Fibroblast of lung (primary cell): Measurements from ENCODE around the gene PIP5KL1. TPM values are rescaled to one million over a fixed set of nuclear protein-coding genes. Genes with fewer than 3 reads are reported as not detected.

Experiments used
- DNase-seq, 2 donors: peaks; one replicate each; pipeline versions ENCODE4 v3.0.0 to v3.0.0-alpha.2; 2010; ENCODE audit warnings: low read depth in 2 of 2
- H2AFZ ChIP-seq: 2 replicates; pipeline ENCODE4 v1.5.1; 2012; ENCODE audit warnings: low read length, control low read depth, inconsistent platforms
- H3K27ac ChIP-seq: 2 replicates; pipeline ENCODE4 v1.5.1; 2011; ENCODE audit warnings: low read length, control low read depth; ENCODE audit not compliant: insufficient read depth
- H3K27me3 ChIP-seq: 2 replicates; pipeline ENCODE4 v1.5.1; 2011; ENCODE audit warnings: mild to moderate bottlenecking, low read length; ENCODE audit not compliant: control insufficient read depth, insufficient read depth
- H3K36me3 ChIP-seq: 2 replicates; pipeline ENCODE4 v1.5.1; 2011; ENCODE audit warnings: low read length; ENCODE audit not compliant: control insufficient read depth, insufficient read depth
- H3K4me1 ChIP-seq: 2 replicates; pipeline ENCODE4 v1.5.1; 2011; ENCODE audit warnings: low read length; ENCODE audit not compliant: control insufficient read depth, insufficient read depth; ENCODE audit errors: extremely low read depth
- H3K4me2 ChIP-seq: 2 replicates; pipeline ENCODE4 v1.5.1; 2011; ENCODE audit warnings: low read length, control low read depth; ENCODE audit not compliant: insufficient read depth; ENCODE audit errors: extremely low read depth
- H3K4me3 ChIP-seq, 4 experiments: fragments of 200-600 bp in 1 of 4; sonication (generic) in 1 of 4; replicated peaks in 1 of 4; 2 replicates each; pipeline ENCODE4 v1.5.1; 2011 to 2016; ENCODE audit warnings: low read length in 4 of 4, low read depth in 3 of 4, mild to moderate bottlenecking in 3 of 4, control low read depth in 2 of 4, inconsistent platforms in 1 of 4, mixed read lengths in 1 of 4; ENCODE audit not compliant: insufficient read depth in 1 of 4; ENCODE audit errors: control extremely low read depth in 1 of 4
- H3K79me2 ChIP-seq: 2 replicates; pipeline ENCODE4 v1.5.1; 2012; ENCODE audit warnings: mild to moderate bottlenecking, low read length, inconsistent platforms; ENCODE audit not compliant: control insufficient read depth, insufficient read depth
- H3K9ac ChIP-seq: 2 replicates; pipeline ENCODE4 v1.5.1; 2011; ENCODE audit warnings: mild to moderate bottlenecking, low read length, control low read depth; ENCODE audit not compliant: insufficient read depth
- H3K9me3 ChIP-seq: 2 replicates; pipeline ENCODE4 v1.5.1; 2012; ENCODE audit warnings: low read depth, low read length; ENCODE audit not compliant: control insufficient read depth, insufficient read depth
- H4K20me1 ChIP-seq: 2 replicates; pipeline ENCODE4 v1.5.1; 2011; ENCODE audit warnings: low read length; ENCODE audit not compliant: control insufficient read depth, insufficient read depth; ENCODE audit errors: extremely low read depth
- EZH2 ChIP-seq: IDR thresholded peaks from 2 replicates; pipeline ENCODE4 v1.5.1; 2012; ENCODE audit warnings: low read length, control low read depth, mild to moderate bottlenecking; ENCODE audit errors: missing control alignments
- polyA plus RNA-seq, 2 donors: library from polyadenylated mRNA; depleted of rRNA in 1 of 2; stranded (reverse) in 1 of 2; unstranded in 1 of 2; fragments of >200 nt; gene quantifications; 2 replicates each; pipeline ENCODE4 v1.2.1, GENCODE V29; 2011 to 2012; ENCODE audit warnings: missing spikeins in 1 of 2
- total RNA-seq: library from RNA; depleted of rRNA; stranded (reverse); fragments of >200 nt; gene quantifications from 2 replicates; pipeline ENCODE4 v1.2.1, GENCODE V29; 2014
- TF ChIP-seq, protein P1 (sequence below), 2 donors: IDR thresholded peaks in 1 of 2; conservative IDR thresholded peaks in 1 of 2; 1 replicate in 1 of 2; 2 replicates in 1 of 2; pipeline ENCODE4 v1.5.1; 2011 to 2012; ENCODE audit warnings: low read length in 2 of 2, control low read depth in 1 of 2, inconsistent platforms in 1 of 2, low read depth in 1 of 2, mild to moderate bottlenecking in 1 of 2

Gene PIP5KL1
- total and polyA plus RNA-seq, 2 donors (not counting 1 experiment from before 2014, with no cell fraction given) = 1.9 to 2.5 TPM

DNA sequence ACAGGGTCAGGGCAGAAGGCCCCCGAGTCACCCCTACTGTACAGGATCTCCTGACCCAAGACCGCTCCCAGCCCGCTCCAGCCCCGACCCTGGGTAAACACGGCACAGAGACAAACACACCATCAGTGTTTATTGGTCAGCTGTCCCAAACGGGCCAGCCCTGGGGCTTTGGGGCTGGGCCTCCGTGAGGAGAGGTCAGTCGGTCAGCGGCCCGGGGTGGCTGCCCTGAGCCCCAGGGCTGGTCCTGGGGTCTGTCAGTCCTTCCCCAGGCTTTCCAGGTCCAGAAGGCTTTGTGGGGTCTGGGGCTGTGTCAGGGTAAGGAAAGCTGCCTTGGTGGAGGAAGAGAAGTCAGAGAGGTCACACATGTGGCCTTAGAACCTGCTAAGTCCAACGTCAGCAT, 4.4 kb upstream of the PIP5KL1 start:
- TF ChIP-seq, protein P1, sequence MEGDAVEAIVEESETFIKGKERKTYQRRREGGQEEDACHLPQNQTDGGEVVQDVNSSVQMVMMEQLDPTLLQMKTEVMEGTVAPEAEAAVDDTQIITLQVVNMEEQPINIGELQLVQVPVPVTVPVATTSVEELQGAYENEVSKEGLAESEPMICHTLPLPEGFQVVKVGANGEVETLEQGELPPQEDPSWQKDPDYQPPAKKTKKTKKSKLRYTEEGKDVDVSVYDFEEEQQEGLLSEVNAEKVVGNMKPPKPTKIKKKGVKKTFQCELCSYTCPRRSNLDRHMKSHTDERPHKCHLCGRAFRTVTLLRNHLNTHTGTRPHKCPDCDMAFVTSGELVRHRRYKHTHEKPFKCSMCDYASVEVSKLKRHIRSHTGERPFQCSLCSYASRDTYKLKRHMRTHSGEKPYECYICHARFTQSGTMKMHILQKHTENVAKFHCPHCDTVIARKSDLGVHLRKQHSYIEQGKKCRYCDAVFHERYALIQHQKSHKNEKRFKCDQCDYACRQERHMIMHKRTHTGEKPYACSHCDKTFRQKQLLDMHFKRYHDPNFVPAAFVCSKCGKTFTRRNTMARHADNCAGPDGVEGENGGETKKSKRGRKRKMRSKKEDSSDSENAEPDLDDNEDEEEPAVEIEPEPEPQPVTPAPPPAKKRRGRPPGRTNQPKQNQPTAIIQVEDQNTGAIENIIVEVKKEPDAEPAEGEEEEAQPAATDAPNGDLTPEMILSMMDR (conservative IDR thresholded peaks at IDR 0.05 in 1 of 2, IDR thresholded peaks at IDR 0.05 in 1 of 2; ENCODE audit: low read depth in 1 of 2, low read length in 2 of 2) = no peak
- TF ChIP-seq EZH2 = no peak
- H3K9ac ChIP-seq = no peak overlapping the region
- H3K79me2 ChIP-seq = peaks cover 30% of the 10 kb centered on the region
- no peaks in the 10 kb centered on the region for H3K27me3 ChIP-seq
- H4K20me1 ChIP-seq = no peaks in the 10 kb centered on the region
- no peak for DNase-seq
- no peak overlapping the region for H3K4me2 ChIP-seq
- H3K36me3 ChIP-seq = peaks cover 5% of the 10 kb centered on the region
- peaks cover 25% of the 10 kb centered on the region for H3K4me1 ChIP-seq
- H3K27ac ChIP-seq = no peak overlapping the region
- H2AFZ ChIP-seq = no peak overlapping the region
- H3K9me3 ChIP-seq = no peaks in the 10 kb centered on the region
- H3K4me3 ChIP-seq = no peak overlapping the region

DNA sequence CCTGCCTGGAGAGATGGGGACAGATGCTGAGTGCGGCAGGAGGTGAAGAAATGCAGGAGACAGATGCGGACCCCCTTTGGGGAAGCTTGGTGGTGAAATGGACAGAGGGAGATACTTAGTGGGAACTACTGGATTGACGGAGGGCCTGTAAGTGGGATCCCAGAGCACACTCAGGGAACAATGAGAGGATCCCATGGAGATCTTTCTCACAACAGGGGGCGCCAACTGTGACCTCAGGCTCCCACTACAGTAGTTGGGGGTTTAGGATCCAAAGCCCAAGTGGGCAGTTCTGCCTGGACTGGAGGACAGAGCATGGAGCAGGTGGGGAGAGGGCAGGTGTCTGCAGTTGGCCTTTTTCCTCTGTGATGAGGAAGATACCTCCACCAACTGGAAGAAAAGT, 3.7 kb upstream of the PIP5KL1 start:
- Histone ChIP-seq H3K9me3 (no peaks in the 10 kb centered on the region), H3K27ac (no peak overlapping the region), H3K9ac (no peak overlapping the region), H3K79me2 (peaks cover 30% of the 10 kb centered on the region), H4K20me1 (no peaks in the 10 kb centered on the region), H3K36me3 (peaks cover 5% of the 10 kb centered on the region), H3K4me1 (peaks cover 25% of the 10 kb centered on the region), H3K4me3 (no peak overlapping the region), H3K4me2 (no peak overlapping the region), H3K27me3 (no peaks in the 10 kb centered on the region), H2AFZ (no peak overlapping the region)
- TF ChIP-seq, protein P1 (conservative IDR thresholded peaks at IDR 0.05 in 1 of 2, IDR thresholded peaks at IDR 0.05 in 1 of 2; ENCODE audit: low read depth in 1 of 2, low read length in 2 of 2) = no peak
- no peak for TF ChIP-seq EZH2
- DNase-seq = no peak

DNA sequence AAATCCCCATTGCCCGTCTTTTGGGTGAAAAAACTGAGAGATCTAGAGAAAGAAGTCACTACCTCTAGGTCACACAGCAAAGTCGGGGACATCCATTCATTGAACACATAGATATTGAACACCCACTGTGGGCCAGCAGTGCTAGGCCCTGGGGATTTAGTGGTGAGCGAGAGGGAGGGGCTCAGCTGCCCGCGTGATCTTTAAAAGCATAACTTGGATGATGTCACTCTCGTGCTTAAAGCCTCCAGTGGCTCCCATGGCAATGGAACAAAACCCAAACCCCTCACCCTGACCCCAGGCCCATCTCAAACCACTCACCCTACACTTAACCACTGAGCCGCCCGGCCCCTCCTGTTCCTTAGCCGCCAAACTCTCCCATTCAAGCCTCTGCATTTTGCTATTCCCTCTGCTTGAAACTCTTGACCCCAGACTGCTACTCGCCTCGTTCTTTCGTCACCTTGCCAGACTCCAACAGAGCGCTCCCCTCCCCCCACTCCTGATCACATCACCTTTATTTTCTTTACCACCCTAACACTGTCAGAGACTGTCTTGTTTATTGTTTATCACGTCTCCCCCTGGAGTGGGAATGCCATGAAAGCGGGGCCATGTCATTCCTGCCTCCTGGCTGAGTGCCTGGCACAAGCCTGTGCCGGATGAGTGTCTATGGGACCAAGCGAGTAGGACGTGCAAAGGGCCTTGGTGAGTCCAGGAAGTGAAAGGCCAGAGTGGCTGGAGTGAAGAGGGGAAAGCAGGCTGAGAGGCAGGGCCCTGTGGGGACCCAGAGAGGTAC, 710 bp upstream of the PIP5KL1 start:
- peaks cover 26% of the 10 kb centered on the region for H3K4me1 ChIP-seq
- H3K36me3 ChIP-seq = peaks cover 3% of the 10 kb centered on the region
- peak overlapping the region; percentile 63 for H3K9ac ChIP-seq
- H4K20me1 ChIP-seq = no peaks in the 10 kb centered on the region
- no peak for TF ChIP-seq EZH2
- TF ChIP-seq, protein P1 (conservative IDR thresholded peaks at IDR 0.05 in 1 of 2, IDR thresholded peaks at IDR 0.05 in 1 of 2; ENCODE audit: low read depth in 1 of 2, low read length in 2 of 2) = no peak
- H3K79me2 ChIP-seq = peaks cover 19% of the 10 kb centered on the region
- no peaks in the 10 kb centered on the region for H3K9me3 ChIP-seq
- H3K4me2 ChIP-seq = peak overlapping the region; percentile 20
- H2AFZ ChIP-seq = no peak overlapping the region
- DNase-seq = peak; percentile 74 to 79
- H3K27ac ChIP-seq = peak overlapping the region; percentile 83
- H3K27me3 ChIP-seq = no peaks in the 10 kb centered on the region
- H3K4me3 ChIP-seq = peak overlapping the region; percentile 42 to 60 (median 54)
